Head of caudate nucleus (tissue), 42 donors: ENCODE data around the gene PIPOX.
A peak's percentile ranks its signal among the peaks of the same experiment; 100 is the strongest.

Experiments
- DNase-seq, 42 donors: peaks; one replicate each; pipeline versions ENCODE4 v3.0.0 to v3.0.0-alpha.2; 2020 to 2021; ENCODE audit warnings: mixed read lengths in 7 of 42
- intact Hi-C: fragments of 100-400 bp; cut with DNase I; formaldehyde crosslinking; loops from one replicate; pipeline ENCODE4 v1.15.0; 2022

The PIPOX gene

DNA sequence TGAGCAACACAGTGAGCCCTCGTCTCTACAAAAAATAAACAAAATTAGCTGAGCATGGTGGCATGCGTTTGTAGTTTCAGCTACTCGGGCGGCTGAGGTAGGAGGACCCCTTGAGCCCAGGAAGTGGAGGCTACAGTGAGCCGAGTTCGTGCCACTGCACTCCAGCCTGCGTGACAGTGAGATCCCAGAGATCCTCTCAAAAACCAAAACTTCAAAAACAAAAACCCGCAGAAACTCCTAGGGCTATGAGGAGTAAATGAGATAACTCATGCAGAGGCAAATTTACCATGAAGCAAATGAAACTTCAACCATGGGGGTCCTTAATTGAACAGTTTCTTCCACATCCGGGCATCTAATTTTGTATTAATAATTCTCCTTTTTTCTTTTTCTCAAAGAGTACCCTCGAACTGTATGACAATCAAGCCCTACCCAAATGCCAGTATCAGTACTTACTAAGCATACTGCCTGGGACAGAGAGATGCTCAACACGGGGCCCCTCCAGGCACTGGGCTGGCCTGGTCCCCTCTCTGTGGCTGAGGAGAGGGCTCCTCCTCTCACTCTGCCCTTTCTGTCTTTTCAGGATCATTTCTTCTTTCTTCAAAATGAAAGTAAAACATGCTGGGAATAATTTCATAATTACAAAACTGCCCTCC is 789 bp upstream of the PIPOX start:
- no peak for DNase-seq
- intact Hi-C loops, result no loop called here

GRCh38 chr17:29043539-29044145 is 701 bp downstream of the PIPOX start:
- intact Hi-C loops, result no loop called here
- DNase-seq, result peak in 2 of 42 donors; percentile 26 to 40

DNA sequence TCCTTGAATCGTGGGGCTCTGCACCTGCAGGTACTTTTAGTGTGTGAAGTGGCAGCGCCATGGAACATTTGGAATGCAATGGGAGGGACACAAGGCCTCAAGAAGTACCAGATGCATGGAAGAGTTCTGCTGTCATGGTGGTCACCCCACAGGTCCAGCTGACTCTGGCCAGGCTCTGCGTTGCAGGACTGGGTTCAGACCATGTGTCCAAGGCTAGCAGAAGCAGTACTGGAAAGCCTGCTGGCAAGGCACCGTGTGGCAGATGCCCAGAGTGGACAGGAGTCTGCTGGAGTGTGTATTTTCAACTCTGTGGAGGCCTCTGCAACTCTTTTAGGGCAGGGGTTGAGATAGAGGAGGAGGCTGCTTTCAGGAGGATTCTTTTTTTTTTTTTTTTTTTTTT is 2.1 kb downstream of the PIPOX start:
- intact Hi-C loops, result no loop called here
- no peak for DNase-seq

DNA sequence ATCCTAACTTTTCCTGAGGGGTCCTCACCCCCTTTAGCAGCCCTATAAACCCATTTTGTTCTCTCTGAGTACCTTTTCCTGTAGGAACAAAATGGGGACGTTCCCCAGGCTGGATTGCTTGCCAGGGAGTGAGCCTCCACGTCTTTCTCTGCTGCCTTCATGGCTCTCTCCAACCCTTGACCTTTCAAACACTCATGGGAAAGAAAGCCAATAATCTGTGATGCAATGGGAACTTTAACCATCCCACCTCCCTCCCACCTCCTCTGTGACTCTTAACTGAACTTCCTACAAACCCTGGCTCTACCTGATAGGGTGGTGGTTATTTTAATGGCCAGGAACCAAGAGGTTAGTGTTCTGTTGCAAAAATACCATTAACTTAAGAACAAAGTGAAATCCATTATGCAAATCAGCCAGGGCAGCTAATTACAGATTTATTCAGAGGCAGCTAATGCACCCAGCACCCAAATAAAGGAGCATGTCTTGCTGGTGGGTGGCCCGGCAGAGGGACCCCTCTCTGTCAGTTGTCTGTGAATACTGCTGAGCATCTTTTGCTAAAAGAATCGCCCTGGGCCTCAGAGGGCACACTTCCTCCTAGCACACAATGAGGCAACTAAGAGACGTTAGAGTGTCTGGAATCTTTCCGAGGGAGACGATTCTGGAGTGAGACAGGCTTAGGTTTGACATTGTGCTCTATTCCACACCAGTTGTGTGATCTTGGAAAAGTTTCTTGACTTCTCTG is 3.0 kb downstream of the PIPOX start:
- no peak for DNase-seq
- intact Hi-C loops, result no loop called here

GRCh38 chr17:29046473-29046839 is 3.5 kb downstream of the PIPOX start:
- intact Hi-C loops, result no loop called here
- no peak for DNase-seq

DNA sequence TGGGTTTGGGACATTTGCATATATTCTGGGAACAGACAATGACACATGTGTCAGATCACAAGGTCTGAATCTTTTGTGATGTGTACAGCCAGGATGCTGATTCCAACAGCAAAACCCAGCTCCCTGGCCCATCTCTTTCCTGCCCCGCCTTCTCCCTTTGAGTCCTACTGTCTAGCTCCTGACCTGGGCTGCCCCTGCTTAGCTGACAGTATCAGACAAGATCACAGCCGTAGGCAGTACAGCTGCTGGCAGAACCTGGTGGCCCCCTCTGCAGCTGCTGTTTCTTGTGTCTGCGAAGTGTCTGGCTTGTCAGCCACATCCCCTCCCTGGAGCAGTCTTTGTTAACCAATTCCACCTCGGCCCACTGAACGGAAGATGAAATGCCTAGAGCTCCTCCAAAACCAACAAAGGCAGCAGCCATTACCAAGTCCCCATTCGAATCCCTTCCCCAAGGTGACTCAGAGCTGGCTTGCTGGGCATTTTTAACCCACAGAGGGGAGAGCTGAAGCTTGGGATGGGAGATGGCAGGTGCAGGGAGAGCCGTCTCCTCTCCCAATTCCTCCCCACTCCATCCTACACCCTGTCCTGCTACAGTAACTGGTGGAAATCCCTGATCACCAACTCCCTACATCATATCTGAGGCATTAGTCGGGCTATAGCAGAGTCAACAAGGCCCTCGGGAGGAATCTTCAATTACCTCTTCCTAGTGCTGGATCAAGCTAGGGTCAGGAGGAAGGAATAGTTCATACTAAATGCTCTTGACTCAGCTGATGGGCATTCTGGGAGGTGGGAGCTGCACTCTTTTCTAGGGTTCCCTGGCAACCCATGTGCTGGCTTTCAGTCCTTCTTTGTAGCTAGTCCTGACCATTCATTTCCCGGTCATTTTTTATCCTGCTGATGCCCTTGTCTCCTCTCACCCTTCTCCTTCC is 5.8 kb downstream of the PIPOX start:
- DNase-seq, result no peak
- intact Hi-C loops, result no loop called here

- DNase-seq, result no peak
- intact Hi-C loops, result no loop called here
Observed at GRCh38 chr17:29049541-29050145, 6.7 kb downstream of the PIPOX start.

DNA sequence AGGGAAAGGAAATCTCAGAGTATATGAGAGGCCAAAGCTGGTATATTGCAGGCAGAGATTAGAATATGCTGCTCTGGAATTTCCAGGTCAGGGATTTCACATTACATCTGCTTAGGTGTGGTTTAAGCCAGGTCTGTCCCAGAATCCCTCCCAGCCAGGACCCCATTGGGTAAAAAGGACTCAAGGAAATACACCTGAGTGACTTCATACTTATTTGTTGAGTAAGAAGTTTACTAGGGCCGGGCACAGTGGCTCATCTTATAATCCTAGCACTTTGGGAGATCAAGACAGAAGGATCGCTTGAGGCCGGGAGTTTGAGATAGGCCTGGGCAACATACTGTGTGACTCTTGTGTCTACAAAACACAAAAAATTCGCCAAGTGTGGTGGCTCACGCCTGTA is 7.2 kb downstream of the PIPOX start:
- intact Hi-C loops, result no loop called here
- no peak for DNase-seq

DNA sequence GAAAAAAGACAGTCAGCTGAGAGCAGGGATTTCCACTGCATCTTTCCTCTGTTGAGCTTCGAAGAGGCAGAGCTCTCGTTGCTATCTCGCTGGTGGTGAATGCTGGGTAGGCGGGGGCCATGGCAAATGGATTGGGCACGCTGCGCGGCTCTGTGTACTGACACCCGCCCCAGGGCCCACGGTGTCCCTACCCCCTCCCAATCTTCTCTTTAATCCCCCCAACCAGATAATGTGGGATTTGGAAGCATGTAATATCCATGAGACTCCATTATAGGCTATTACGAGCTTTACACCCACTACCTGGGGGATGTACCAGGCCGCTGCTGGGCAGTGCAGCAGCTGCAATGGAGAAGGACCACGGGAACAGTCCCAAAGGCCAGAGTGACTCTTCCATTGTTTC is 8.3 kb downstream of the PIPOX start:
- no peak for DNase-seq
- intact Hi-C loops, result no loop called here

DNA sequence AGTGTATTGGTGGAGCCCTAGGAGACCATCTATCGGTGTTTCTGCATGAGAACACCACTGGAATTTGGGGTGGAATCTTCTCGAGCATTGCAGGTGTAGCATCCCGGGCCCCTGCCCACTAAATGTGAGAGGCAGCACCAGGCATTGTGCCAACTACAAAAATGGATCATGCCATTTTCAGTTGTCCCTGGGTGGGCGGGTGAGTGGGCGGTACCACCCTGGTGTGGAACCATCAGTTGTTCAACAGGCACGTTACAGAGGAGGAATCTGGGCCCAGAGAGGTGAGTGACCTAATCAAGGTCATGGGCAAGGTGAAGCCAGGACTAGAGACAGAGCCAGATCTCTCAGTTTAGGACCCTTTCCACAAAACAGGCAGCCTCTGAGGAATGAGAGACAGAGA is 8.8 kb downstream of the PIPOX start:
- peak in 1 of 42 donors; percentile 32 for DNase-seq
- intact Hi-C loops, result no loop called here

GRCh38 chr17:29054835-29055234 is 11.9 kb downstream of the PIPOX start:
- DNase-seq, result no peak
- intact Hi-C loops, result no loop called here

- intact Hi-C loops, result no loop called here
- peak in 1 of 42 donors; percentile 36 for DNase-seq
Observed at GRCh38 chr17:29057361-29057760, 14.4 kb downstream of the PIPOX start.

- DNase-seq, result no peak
- intact Hi-C loops, result no loop called here
Observed at GRCh38 chr17:29058391-29058790, 15.4 kb downstream of the PIPOX start.

- intact Hi-C loops, result no loop called here
- peak in 1 of 42 donors; percentile 33 for DNase-seq
Observed at GRCh38 chr17:29059281-29059680, 16.3 kb downstream of the PIPOX start.

DNA sequence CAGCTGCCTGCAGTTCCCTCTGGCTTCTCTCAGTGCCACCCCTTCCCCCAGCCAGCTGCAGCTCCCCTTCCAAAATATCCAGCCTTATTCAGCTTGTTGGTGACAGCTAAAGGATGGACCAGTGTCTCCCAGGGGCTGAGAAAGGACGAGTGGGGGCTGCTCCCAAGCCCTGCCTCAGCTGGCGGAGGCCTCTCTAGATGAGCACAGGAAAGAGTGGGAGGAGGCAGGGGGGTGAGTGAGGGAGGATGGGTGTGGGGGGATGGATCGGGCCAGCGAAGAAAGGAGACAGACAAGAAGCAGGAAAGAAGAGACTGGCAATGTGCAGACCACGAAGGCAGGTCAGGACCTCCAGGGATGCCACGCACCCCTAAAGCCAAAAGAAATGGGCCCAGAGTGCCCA is 17.5 kb downstream of the PIPOX start:
- intact Hi-C loops, result no loop called here
- DNase-seq, result peak in 14 of 42 donors; percentile 37 to 76 (median 51)

GRCh38 chr17:29061036-29061435 is 18.1 kb downstream of the PIPOX start:
- peak in 10 of 42 donors; percentile 28 to 76 (median 58) for DNase-seq
- intact Hi-C loops, result no loop called here

DNA sequence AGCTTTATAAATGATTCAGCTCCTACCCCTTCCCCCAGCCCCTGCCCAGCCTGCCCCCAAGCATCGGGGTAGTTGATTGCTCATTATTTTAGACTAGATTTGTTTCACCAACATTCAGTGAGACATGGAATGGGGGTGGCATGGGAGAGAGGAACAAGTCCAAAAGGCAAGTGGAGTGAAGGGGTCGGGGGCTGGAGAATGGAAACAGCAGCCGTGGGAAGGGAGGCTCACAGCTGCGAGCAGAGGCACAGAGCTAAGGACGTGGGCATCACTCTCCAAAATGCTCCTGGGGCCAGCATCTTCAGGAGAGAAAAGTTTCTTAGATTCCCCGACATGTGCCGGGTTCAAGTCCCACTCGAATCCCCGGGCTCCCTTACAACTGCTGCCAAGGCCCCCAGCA is 19.3 kb downstream of the PIPOX start:
- intact Hi-C loops, result no loop called here
- DNase-seq, result no peak

- intact Hi-C loops, result no loop called here
- DNase-seq, result no peak
Observed at GRCh38 chr17:29063992-29064391, 21.1 kb downstream of the PIPOX start.

GRCh38 chr17:29066047-29066446 is 23.1 kb downstream of the PIPOX start:
- peak in 1 of 42 donors; percentile 57 for DNase-seq

More at GRCh38 chr17:29066047-29066446, 23.1 kb downstream of the PIPOX start:
- intact Hi-C loops, result no loop called here
